LHCN-M2 (cell line): ENCODE data around the gene MEF2A. TPM values are rescaled to one million over a fixed set of nuclear protein-coding genes. Genes with fewer than 3 reads are reported as not detected.
"Not testable (repeated sequence)": the region's sequence is repeated elsewhere in the genome, so short reads cannot be mapped to it uniquely, and the experiment has no call there.

ENCODE experiments used
- DNase-seq: peaks from one replicate; pipeline ENCODE4 v3.0.0-alpha.2; 2012; ENCODE audit warnings: low read depth
- polyA plus RNA-seq: library from polyadenylated mRNA; unstranded; fragments of >200 nt; gene quantifications from one replicate; pipeline ENCODE4 v1.2.1, GENCODE V29; 2012; ENCODE audit warnings: missing spikeins
- total RNA-seq: library from RNA; depleted of rRNA; stranded (reverse); fragments of >200 nt; gene quantifications from 2 replicates; pipeline ENCODE4 v1.2.3, GENCODE V29; 2014; rRNA removed

The MEF2A gene
- total RNA-seq = 44.7 and 47.2 TPM in 2 replicates
- polyA plus RNA-seq = 10.7 TPM

- DNase-seq = peak; percentile 92
Observed at GRCh38 chr15:99565299-99566156, at the start of gene MEF2A. TSS of gene MEF2A (plus strand) at chr15:99565984. CDS start at chr15:99633120, 67,136 bp downstream.

DNA sequence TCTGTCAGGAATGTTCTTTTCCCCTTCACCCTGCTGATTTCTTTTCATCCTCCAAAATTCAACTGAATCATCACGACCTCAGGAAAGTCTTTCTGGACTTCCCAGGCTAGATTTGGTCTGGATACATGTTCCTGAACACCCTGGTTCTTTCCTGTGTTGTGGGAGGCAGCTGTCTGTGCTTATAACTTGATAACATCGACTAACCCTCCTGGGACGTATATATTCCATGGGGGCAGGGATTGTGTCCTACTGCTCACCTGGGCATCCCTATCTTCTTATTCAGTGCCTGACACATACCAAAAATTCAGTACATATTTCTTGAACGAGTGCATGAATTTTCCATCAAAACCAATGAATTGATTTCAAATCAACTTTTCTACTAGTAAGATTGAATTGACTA lies 47.6 kb upstream of the MEF2A start:
- DNase-seq = no peak

- DNase-seq = not testable (repeated sequence)
Observed at GRCh38 chr15:99519366-99519765, 46.4 kb upstream of the MEF2A start.

- DNase-seq = no peak
Observed at GRCh38 chr15:99522288-99522687, 43.5 kb upstream of the MEF2A start.

DNA sequence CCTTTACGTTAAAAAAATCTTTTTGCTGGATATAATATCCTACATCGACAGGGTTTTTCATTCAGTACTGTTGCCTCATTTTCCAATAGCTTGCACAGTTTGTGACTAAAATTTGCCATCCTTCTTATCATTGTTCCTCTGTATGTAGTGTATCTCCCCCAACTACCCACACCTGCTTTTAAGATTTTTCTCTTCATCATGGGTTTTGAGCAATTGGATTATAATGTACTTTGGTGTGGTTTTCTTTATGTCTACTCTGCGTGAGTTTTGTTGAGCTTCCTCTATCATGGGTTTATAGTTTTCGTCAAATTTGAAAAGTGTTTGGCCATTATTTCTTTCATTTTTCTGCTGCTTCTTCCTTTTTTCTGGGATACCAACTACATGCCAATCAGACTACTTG lies 39.6 kb upstream of the MEF2A start:
- DNase-seq = no peak

DNA sequence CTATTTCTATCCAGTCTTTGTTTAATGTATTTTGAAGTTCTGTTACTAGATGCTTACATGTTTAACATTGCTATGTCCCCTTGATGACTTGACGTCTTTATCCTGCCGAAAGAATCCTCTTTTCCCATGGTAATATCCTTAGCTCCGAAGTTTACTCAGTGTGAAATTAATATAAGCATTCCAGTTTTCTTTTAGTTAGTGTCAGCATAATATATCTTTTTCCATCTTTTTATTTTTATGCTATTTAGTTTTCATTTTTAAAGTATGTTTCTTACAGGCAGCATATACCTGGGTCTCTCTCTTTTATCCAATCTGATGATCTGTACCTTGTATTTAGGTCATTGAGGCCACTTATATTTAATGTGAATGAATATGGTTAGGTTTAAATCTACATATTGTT lies 39.1 kb upstream of the MEF2A start:
- DNase-seq = no peak

DNA sequence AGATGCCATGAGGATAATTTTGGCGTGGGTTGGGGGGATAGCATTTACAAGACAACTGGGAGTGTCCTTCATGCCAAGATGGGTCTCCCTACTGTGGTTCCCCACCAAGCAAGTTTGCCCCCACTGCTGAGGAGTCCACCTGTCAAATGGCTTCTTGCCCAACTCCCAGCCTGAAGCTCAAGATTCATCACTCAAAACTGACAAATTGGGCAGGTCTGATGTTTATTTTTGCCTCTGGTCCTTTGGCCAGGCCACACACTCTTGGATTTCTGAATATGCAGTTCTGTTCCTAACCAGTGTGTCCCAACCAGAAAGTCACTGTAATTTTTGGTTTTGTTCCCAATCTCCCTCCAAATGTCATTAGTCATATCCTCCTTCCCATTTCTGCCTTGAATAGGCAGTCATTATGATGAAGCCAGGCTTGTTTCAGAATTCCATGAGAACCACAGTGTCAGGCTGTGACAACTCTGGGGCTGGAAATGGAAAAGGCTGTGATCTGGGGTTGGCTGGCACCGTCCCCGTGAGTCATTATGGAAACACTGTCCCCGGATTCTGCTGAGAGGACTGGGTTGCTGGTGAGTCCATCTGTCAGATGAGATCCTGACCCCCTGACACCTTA lies 29.3 kb upstream of the MEF2A start:
- peak; percentile 89 for DNase-seq

DNA sequence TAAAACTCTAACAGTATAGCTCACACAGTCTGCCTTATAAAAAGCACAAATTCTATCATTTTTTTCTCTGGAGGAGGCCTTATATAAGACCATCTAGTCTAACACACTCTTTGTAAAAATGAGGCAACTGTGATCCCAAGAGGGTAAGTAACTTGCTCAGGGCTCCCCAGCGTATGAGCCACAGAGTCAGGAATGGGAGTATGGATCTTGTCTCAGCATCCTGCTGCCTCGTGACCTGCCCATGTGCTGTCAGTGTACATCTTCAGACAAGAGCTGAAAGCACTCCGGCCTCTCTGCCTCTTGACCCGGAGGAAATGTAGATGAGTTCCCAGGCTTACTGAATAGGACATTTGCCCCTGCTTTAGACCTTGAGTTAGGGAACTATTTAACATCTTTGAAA lies 28.4 kb upstream of the MEF2A start:
- peak; percentile 23 for DNase-seq

DNA sequence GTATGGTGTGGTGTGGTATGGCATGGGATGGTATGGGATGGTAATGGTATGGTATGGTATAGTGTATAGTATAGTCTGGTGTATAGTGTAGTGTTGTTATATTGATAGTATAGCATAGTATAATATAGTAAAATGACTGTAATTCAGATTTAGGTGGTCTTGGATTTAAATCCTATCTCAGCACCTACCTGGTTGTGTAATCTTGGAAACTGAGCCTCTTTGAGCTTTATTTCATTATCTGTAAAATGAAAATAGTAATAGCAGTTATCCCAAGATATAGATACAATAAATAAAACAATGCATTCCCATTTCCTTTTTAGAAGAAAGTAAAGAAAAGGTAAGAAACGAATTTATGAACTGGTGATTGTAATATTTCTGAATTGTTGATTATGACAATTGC lies 27.5 kb upstream of the MEF2A start:
- no peak for DNase-seq

GRCh38 chr15:99542828-99543227 lies 23.0 kb upstream of the MEF2A start:
- no peak for DNase-seq

DNA sequence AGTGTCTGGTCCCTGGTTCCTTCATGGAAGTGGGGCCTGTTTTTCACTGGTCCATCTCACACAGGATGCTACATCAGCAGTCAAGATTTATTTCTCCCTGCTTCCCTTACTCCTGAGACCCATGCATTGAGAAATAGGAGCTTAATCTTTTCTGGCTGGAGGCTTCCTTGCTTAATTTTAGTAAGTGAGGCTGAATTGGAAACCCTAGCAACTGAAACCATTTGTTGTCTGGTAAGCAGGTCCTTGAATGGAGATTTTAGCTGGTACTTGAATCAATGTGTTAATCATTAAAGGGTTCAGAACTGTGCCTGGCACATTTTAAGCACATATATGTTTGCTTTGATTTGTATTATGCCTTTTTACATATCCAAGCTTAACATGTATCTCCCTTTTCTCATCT lies 20.2 kb upstream of the MEF2A start:
- DNase-seq = no peak

DNA sequence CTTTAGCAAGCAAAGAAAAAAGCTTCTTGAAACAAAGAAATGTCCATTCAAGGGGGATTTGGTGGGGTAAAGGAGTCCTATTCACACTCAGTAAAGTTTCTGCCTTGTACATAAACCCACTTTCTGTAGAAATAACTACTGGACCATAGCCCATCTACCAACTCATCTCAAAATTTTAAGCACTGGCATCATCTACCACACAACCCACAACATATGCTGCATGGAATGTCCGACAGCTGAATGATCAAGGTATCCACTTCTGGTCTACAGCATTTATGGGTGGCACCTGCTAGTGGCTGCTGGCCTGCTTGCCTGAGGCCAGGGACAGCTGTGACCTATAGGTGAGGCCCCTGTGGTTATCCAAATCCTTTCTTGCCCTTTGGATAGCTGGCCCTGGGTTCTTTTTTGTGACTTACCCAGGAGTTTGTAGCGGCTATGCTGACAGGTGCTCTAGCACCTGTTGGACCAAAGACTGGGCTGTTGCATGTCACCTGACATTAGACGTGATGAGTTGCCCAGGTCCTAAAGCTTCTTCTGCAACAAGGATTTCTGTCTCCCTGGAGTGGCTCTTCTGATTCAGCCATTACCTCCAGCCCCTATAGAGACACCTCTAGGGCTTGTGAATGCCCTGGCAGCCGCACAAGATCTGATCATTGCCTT lies 19.2 kb upstream of the MEF2A start:
- DNase-seq = peak; percentile 89

DNA sequence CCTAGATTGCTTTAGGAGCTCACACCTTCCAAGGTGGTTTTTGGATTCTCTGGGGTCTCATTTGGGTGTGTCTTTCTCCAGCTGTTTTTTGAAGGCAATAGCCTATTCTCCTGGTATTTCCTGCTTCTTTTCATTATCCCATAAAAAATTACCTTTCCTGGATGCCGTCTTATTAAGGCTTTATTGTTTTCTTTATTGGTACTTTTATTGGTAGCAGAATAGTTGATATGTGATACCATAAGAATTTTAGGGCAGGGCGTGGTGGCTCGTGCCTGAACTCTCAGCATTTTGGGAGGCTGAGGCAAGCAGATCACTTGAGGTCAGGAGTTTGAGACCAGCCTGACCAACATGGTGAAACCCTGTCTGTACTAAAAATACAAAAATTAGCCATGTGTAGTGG lies 18.3 kb upstream of the MEF2A start:
- no peak for DNase-seq

GRCh38 chr15:99550077-99550476 lies 15.7 kb upstream of the MEF2A start:
- no peak for DNase-seq

- no peak for DNase-seq
Observed at GRCh38 chr15:99552111-99552510, 13.7 kb upstream of the MEF2A start.

DNA sequence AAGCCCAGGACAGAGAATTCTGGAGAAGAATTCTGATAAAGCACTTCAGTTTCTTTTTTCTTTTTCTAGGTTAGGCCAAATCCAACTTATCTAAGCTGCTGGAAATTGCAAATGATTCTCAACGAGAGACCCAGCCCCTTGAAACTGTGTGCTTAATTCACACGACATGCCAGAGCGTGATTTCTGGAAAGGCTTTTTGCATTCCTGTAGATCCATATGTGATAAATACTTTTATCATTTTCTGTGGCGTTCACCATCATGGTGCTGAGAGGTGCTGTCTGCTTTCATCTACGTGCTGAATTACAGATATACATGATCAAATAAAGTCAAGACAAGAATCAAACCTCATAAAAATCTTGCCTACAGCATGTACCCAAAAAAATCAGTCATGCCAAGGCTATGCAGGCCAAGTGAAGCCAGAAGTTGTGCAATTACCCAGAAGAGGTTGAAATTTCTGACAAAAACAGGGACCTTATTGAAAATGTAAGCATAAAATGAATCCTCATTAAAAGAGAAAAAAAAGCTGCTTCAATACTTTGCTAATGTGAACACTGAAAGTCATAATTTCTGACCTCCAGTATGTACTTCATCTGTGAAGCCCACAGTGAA lies 10.8 kb upstream of the MEF2A start:
- no peak for DNase-seq

DNA sequence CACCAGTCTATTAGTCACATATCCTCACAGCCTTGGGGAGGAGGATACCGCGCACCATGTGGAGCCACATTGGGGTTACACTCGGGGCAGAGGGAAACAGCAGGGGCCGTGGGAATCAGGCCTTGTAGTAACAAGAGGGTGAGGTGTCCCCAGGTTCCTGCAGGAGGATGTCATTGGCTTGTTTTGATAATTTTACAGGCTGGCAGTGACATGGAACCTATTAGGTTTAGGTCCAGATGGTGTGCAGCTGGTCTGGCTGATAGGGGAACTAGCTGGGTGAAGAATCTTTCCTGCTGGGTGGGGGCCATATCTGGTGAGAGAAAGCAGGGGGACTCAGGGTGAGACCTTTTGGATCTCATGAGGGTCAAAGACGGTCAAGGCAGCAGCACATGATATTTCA lies 9.8 kb upstream of the MEF2A start:
- no peak for DNase-seq

DNA sequence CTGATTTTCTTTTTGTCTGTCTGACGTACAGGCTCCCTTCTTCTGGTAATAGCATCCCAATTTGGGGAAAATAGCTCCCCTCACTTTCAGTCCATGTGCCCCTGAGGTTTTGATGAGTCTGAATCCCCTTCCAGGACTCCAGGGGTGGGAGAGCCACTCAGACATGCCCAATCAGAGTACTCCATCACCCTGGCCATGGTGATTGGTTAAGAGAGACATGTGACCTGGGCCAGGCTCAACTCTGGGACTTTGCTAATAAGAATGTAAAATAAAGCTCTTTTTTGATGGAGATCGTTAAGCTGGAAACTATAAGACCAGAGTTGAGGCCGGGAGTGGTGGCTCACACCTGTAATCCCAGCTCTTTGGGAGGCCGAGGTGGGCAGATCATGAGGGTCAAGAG lies 9.2 kb upstream of the MEF2A start:
- DNase-seq = no peak

DNA sequence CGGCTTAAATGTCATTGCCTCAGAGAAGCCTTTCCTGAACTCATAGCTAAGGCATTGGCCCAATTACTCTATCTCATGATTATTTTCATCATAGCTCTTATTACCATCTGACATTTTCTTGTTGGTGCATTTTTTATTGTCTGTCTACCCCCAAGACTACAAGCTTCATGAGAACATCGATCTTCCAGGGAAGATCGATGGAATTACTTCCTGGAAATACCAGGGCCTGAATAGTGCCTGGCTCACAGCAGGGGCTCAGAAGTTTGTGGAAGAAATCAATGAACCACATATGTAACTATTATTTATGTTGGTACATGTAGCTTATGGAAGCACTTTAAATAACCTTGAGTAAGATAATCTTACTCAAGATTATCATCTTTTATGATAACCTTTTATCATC lies 7.7 kb upstream of the MEF2A start:
- DNase-seq = no peak

DNA sequence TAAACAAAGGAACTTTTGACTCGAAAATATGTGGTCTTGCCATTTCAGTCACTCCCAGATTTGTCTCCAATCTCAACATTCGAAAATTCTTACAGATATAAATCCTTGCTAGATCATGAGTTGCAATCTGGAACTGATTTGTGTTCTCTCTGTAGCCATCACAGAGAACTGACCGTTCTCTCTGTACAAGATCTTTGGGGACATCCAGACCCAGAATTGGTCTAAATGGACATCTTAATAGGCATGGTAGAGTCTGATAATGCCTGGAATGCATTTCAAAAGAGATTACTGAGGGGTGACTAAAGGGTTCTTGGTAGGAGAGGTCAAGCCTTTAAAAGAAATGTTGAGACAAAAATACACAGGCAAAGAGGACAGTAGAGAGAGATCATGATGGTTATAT lies 7.2 kb upstream of the MEF2A start:
- DNase-seq = no peak

DNA sequence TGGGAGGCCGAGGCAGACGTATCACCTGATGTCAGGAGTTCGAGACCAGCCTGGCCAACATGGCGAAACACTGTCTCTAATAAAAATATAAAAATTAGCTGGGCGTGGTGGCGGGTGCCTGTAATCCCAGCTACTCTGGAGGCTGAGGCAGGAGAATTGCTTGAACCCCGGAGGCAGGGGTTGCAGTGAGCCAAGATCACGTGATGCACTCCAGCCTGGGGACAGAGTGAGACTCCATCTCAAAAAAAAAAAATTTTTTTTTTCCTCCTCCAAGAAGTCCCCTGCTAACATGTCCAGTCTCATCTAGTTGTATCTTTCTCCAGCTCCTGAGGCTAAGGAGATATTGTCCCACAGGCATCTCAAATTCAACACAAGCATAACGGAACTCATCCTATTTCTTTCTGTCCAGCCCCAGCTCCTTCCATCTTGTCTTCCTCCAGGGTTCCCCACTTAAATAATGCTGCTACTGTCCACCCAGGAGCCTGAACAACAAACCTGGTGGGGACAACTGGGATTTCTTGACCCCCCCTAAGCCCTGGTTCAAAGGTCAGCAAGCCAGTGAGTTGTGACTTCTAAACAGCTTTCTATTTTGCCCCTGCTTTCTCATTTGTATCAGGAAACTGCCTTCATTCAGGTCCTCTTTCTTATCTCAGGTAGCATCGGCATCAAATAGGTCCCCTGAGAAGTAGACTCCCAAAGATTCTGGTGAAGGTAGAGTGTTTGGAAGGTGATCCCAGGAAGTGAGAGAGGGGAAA lies 4.1 kb upstream of the MEF2A start:
- no peak for DNase-seq
